ENCODE measurements around the gene TPPP2. TPM values are rescaled to one million over a fixed set of nuclear protein-coding genes. Genes with fewer than 3 reads are reported as not detected.

TPPP2 gene
- total and polyA plus RNA-seq, 9 of the 15 experiments (the other 6 are each of a cell fraction or from before 2014, with no cell fraction given), result 0.18 TPM; not detected in 8

DNA sequence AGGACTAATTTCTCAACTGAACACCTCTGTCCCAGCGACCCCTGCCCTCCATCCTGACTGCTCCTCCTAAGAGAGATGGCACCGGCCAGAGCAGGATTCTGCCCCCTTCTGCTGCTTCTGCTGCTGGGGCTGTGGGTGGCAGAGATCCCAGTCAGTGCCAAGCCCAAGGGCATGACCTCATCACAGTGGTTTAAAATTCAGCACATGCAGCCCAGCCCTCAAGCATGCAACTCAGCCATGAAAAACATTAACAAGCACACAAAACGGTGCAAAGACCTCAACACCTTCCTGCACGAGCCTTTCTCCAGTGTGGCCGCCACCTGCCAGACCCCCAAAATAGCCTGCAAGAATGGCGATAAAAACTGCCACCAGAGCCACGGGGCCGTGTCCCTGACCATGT is 12.9 kb downstream of the TPPP2 start:
- H3K9me3 ChIP-seq (replicated peaks; ENCODE audit: control insufficient read depth, insufficient read depth, low read depth, low read length), result no peaks in the 10 kb centered on the region
- ChIA-PET CTCF (ENCODE audit: low intra/inter-chr PET ratio) (no interaction called here), POLR2A (interaction anchor here (0.7 kb wide), 1 partner anchor 28 kb away, joined by 3 read pairs; no protein-coding TSS in a partner anchor)
- no peaks in the 10 kb centered on the region for H3K36me3 ChIP-seq (ENCODE audit: control insufficient read depth, insufficient read depth, low read length)
- no peak overlapping the region for H3K9ac ChIP-seq (ENCODE audit: insufficient read depth in 1 of 2, low read depth in 2 of 2, low read length in 2 of 2)
- no peaks in the 10 kb centered on the region for H3K27me3 ChIP-seq (ENCODE audit: control insufficient read depth in 2 of 2, insufficient read depth in 2 of 2, low read length in 2 of 2)
- H2AFZ ChIP-seq (ENCODE audit: low read depth, low read length), result no peak overlapping the region
- intact Hi-C loops (cut with micrococcal nuclease) (loop anchor here (5.0 kb wide), 1 partner anchor 186 kb away; no protein-coding TSS in a partner anchor), in situ Hi-C loops (cut with MboI) (no loop called here)
- TF ChIP-seq MAFF (IDR thresholded peaks at IDR 0.05; ENCODE audit: low read length) (no peak), PTBP1 (IDR thresholded peaks at IDR 0.05; ENCODE audit: low read depth, low read length) (no peak)
- no TSS peak for BruUV-seq (replicated peaks)
- FAIRE-seq (no peak), DNase-seq (ENCODE audit: extremely low read depth in 1 of 4, low spot score in 3 of 4) (no peak), ATAC-seq (no peak)
- WGBS (ENCODE audit: insufficient coverage, low coverage, missing lambda C conversion rate), result 48% methylated on average over 8 of the region's 8 CpGs
- no peak overlapping the region for H3K4me2 ChIP-seq (ENCODE audit: insufficient read depth, low read length)
- H3K79me2 ChIP-seq (ENCODE audit: control insufficient read depth, insufficient read depth, low read length), result no peaks in the 10 kb centered on the region
- H3K9me1 ChIP-seq (ENCODE audit: control insufficient read depth, insufficient read depth, low read length), result no peaks in the 10 kb centered on the region
- peaks cover 5 to 25% of the 10 kb centered on the region in 2 experiments; a peak in 4 of 5 replicates for H3K4me1 ChIP-seq (replicated peaks in 1 of 2; ENCODE audit: control insufficient read depth in 2 of 2, insufficient read depth in 2 of 2, low read length in 2 of 2)
- no peak overlapping the region for H3K4me3 ChIP-seq
- H4K20me1 ChIP-seq (replicated peaks; ENCODE audit: control insufficient read depth, insufficient read depth, low read length), result no peaks in the 10 kb centered on the region
- H3K27ac ChIP-seq (ENCODE audit: extremely low read depth, low read depth, low read length), result no peak overlapping the region

GRCh38 chr14:21043387-21043973 is 13.5 kb downstream of the TPPP2 start:
- Histone ChIP-seq H3K36me3 (ENCODE audit: control insufficient read depth, insufficient read depth, low read length) (no peaks in the 10 kb centered on the region), H3K4me2 (ENCODE audit: insufficient read depth, low read length) (no peak overlapping the region; the same call in 1 of the 2 replicates), H2AFZ (ENCODE audit: low read depth, low read length) (peak overlapping the region; percentile 86), H3K4me1 (replicated peaks in 1 of 2; ENCODE audit: control insufficient read depth in 2 of 2, insufficient read depth in 2 of 2, low read length in 2 of 2) (peaks cover 5 to 21% of the 10 kb centered on the region in 2 experiments; a peak in 4 of 5 replicates), H3K9me1 (ENCODE audit: control insufficient read depth, insufficient read depth, low read length) (no peaks in the 10 kb centered on the region), H3K9ac (ENCODE audit: insufficient read depth in 1 of 2, low read depth in 2 of 2, low read length in 2 of 2) (no peak overlapping the region), H3K79me2 (ENCODE audit: control insufficient read depth, insufficient read depth, low read length) (no peaks in the 10 kb centered on the region), H3K4me3 (no peak overlapping the region), H3K9me3 (replicated peaks; ENCODE audit: control insufficient read depth, insufficient read depth, low read depth, low read length) (no peaks in the 10 kb centered on the region), H3K27ac (ENCODE audit: extremely low read depth, low read depth, low read length) (no peak overlapping the region), H3K27me3 (ENCODE audit: control insufficient read depth in 2 of 2, insufficient read depth in 2 of 2, low read length in 2 of 2) (no peaks in the 10 kb centered on the region), H4K20me1 (replicated peaks; ENCODE audit: control insufficient read depth, insufficient read depth, low read length) (no peaks in the 10 kb centered on the region)
- no TSS peak for BruUV-seq (replicated peaks)
- intact Hi-C loops (cut with micrococcal nuclease) (loop anchor here (5.0 kb wide), 1 partner anchor 186 kb away; no protein-coding TSS in a partner anchor), in situ Hi-C loops (cut with MboI) (no loop called here)
- FAIRE-seq, result no peak
- no peak for DNase-seq (ENCODE audit: extremely low read depth in 1 of 4, low spot score in 3 of 4)
- ChIA-PET POLR2A (interaction anchor here (0.7 kb wide), 1 partner anchor 28 kb away, joined by 3 read pairs; no protein-coding TSS in a partner anchor), CTCF (ENCODE audit: low intra/inter-chr PET ratio) (interaction anchor here (0.9 kb wide), 1 partner anchor 29 kb away, joined by 3 read pairs; no protein-coding TSS in a partner anchor)
- no peak for ATAC-seq
- WGBS (ENCODE audit: insufficient coverage, low coverage, missing lambda C conversion rate), result 70% methylated on average over 2 of the region's 2 CpGs
- TF ChIP-seq ZNF445 (CRISPR knock-in tag; IDR thresholded peaks at IDR 0.05; ENCODE audit: low read depth), result no peak
- TF ChIP-seq CUX1 (CRISPR knock-in tag; IDR thresholded peaks at IDR 0.05), result no peak
- TF ChIP-seq CREB3L1 (IDR thresholded peaks at IDR 0.05; ENCODE audit: borderline replicate concordance, low read depth), result no peak
- TF ChIP-seq JUNB (CRISPR knock-in tag; conservative IDR thresholded peaks at IDR 0.05), result no peak
- TF ChIP-seq HDAC6 (IDR thresholded peaks at IDR 0.05; ENCODE audit: low read depth, low read length), result no peak
- TF ChIP-seq KAT8 (IDR thresholded peaks at IDR 0.05; ENCODE audit: low read depth), result no peak

Measured in K562 (cell line).